ENCODE results near the gene LRRC61. TPM values are rescaled to one million over a fixed set of nuclear protein-coding genes. Genes with fewer than 3 reads are reported as not detected.

The LRRC61 gene
- total RNA-seq, 1 donor from 2014 or later = 10.2 TPM

- H3K36me3 ChIP-seq = peaks cover 6% of the 10 kb centered on the region
- H3K4me1 ChIP-seq = peaks cover 18% of the 10 kb centered on the region
- ATAC-seq (no peak), DNase-seq (peak; percentile 28)
- H3K4me3 ChIP-seq = no peak overlapping the region
- intact Hi-C loops (cut with DNase I) = no loop called here
- no peaks in the 10 kb centered on the region for H3K9me3 ChIP-seq
- TF ChIP-seq CTCF (IDR thresholded peaks at IDR 0.05) = no peak
- no peaks in the 10 kb centered on the region for H3K27me3 ChIP-seq
- peak overlapping the region; percentile 59 for H3K27ac ChIP-seq
These were observed 42.7 kb downstream of the LRRC61 start for GRCh38 chr7:150365673-150366398.

- H3K27ac ChIP-seq = peak overlapping the region; percentile 99
- H3K36me3 ChIP-seq = peaks cover 23% of the 10 kb centered on the region
- intact Hi-C loops (cut with DNase I) = no loop called here
- ATAC-seq (peak; percentile 66), DNase-seq (no peak)
- H3K4me1 ChIP-seq = peaks cover 21% of the 10 kb centered on the region
- H3K9me3 ChIP-seq = no peaks in the 10 kb centered on the region
- no peaks in the 10 kb centered on the region for H3K27me3 ChIP-seq
- H3K4me3 ChIP-seq = peak overlapping the region; percentile 85
- no peak for TF ChIP-seq CTCF (IDR thresholded peaks at IDR 0.05)
These were observed 44.5 kb downstream of the LRRC61 start for GRCh38 chr7:150367677-150368095.

- TF ChIP-seq CTCF (IDR thresholded peaks at IDR 0.05) = no peak
- intact Hi-C loops (cut with DNase I) = no loop called here
- DNase-seq = peak; percentile 97
These were observed 45.1 kb downstream of the LRRC61 start, which contains the start of gene REPIN1 for GRCh38 chr7:150368096-150368883. TSS of gene REPIN1 (plus strand) at chr7:150368822. CDS start at chr7:150369712, 890 bp downstream.

GRCh38 chr7:150368884-150369747 is 46.0 kb downstream of the LRRC61 start:
- no peaks in the 10 kb centered on the region for H3K27me3 ChIP-seq
- ATAC-seq (peak; percentile 71), DNase-seq (peak; percentile 84)
- peaks cover 31% of the 10 kb centered on the region for H3K4me1 ChIP-seq
- peak overlapping the region; percentile 99 for H3K27ac ChIP-seq
- H3K4me3 ChIP-seq = peak overlapping the region; percentile 85
- no peak for TF ChIP-seq CTCF (IDR thresholded peaks at IDR 0.05)
- H3K9me3 ChIP-seq = no peaks in the 10 kb centered on the region
- peaks cover 37% of the 10 kb centered on the region for H3K36me3 ChIP-seq
- intact Hi-C loops (cut with DNase I) = no loop called here

More at GRCh38 chr7:150368096-150368883, 45.1 kb downstream of the LRRC61 start, which contains the start of gene REPIN1:
- Histone ChIP-seq H3K27ac (peak within 1 kb of the TSS; percentile 99), H3K9me3 (no peaks in the 10 kb centered on the region), H3K36me3 (peaks cover 29% of the 10 kb centered on the region), H3K4me1 (peaks cover 24% of the 10 kb centered on the region), H3K27me3 (no peaks in the 10 kb centered on the region), H3K4me3 (peak within 1 kb of the TSS; percentile 85)
- ATAC-seq = peak; percentile 91
